ENCODE measurements around the gene PRRX1. TPM values are rescaled to one million over a fixed set of nuclear protein-coding genes. Genes with fewer than 3 reads are reported as not detected.

The PRRX1 gene
- total RNA-seq, 1 experiment from 2014 or later = 4.5 TPM

GRCh38 chr1:170749959-170750358 lies 86.0 kb downstream of the PRRX1 start:
- TF ChIP-seq CTCF (conservative IDR thresholded peaks at IDR 0.05; ENCODE audit: low read depth, low read length) (no peak), EZH2 (IDR thresholded peaks at IDR 0.05; ENCODE audit: borderline replicate concordance, low read depth, low read length, poor library complexity, severe bottlenecking) (no peak)
- Histone ChIP-seq H3K36me3 (ENCODE audit: insufficient read depth, low read length, poor library complexity, severe bottlenecking) (no peaks in the 10 kb centered on the region), H3K27me3 (replicated peaks; ENCODE audit: insufficient read depth, low read depth, low read length, poor library complexity) (peaks cover 24% of the 10 kb centered on the region), H3K4me1 (ENCODE audit: insufficient read depth, low read length, poor library complexity, severe bottlenecking) (no peaks in the 10 kb centered on the region), H3K9me3 (ENCODE audit: low read depth, low read length, poor library complexity, severe bottlenecking) (no peaks in the 10 kb centered on the region), H3K27ac (ENCODE audit: low read depth, low read length, poor library complexity, severe bottlenecking) (no peak overlapping the region), H3K4me3 (ENCODE audit: low read depth, low read length, poor library complexity, severe bottlenecking) (no peak overlapping the region)
- intact Hi-C loops (cut with micrococcal nuclease; ENCODE audit: unreplicated experiment) = no loop called here
- ChIA-PET CTCF (no interaction called here), POLR2A (ENCODE audit: low non-redundant PET) (no interaction called here)
- no TSS peak for BruUV-seq (replicated peaks)
- no peak for DNase-seq (ENCODE audit: low spot score)

GRCh38 chr1:170755795-170756194 lies 91.9 kb downstream of the PRRX1 start:
- no peak for TF ChIP-seq CTCF (conservative IDR thresholded peaks at IDR 0.05; ENCODE audit: low read depth, low read length)
- TF ChIP-seq EZH2 (IDR thresholded peaks at IDR 0.05; ENCODE audit: borderline replicate concordance, low read depth, low read length, poor library complexity, severe bottlenecking) = no peak
- BruUV-seq (replicated peaks) = no TSS peak
- no peak for DNase-seq (ENCODE audit: low spot score)
- ChIA-PET POLR2A (ENCODE audit: low non-redundant PET) (no interaction called here), CTCF (no interaction called here)
- peaks cover 1% of the 10 kb centered on the region for H3K27me3 ChIP-seq (replicated peaks; ENCODE audit: insufficient read depth, low read depth, low read length, poor library complexity)
- H3K36me3 ChIP-seq (ENCODE audit: insufficient read depth, low read length, poor library complexity, severe bottlenecking) = no peaks in the 10 kb centered on the region
- no peaks in the 10 kb centered on the region for H3K9me3 ChIP-seq (ENCODE audit: low read depth, low read length, poor library complexity, severe bottlenecking)
- no peak overlapping the region for H3K4me3 ChIP-seq (ENCODE audit: low read depth, low read length, poor library complexity, severe bottlenecking)
- intact Hi-C loops (cut with micrococcal nuclease; ENCODE audit: unreplicated experiment) = no loop called here
- H3K4me1 ChIP-seq (ENCODE audit: insufficient read depth, low read length, poor library complexity, severe bottlenecking) = no peaks in the 10 kb centered on the region
- no peak overlapping the region for H3K27ac ChIP-seq (ENCODE audit: low read depth, low read length, poor library complexity, severe bottlenecking)

GRCh38 chr1:170758992-170759391 lies 95.1 kb downstream of the PRRX1 start:
- intact Hi-C loops (cut with micrococcal nuclease; ENCODE audit: unreplicated experiment) = no loop called here
- TF ChIP-seq CTCF (conservative IDR thresholded peaks at IDR 0.05; ENCODE audit: low read depth, low read length) (no peak), EZH2 (IDR thresholded peaks at IDR 0.05; ENCODE audit: borderline replicate concordance, low read depth, low read length, poor library complexity, severe bottlenecking) (no peak)
- CTCF ChIA-PET = interaction anchor here (0.6 kb wide), 1 partner anchor 69 kb away, joined by 3 read pairs; no protein-coding TSS in a partner anchor

More at GRCh38 chr1:170758992-170759391, 95.1 kb downstream of the PRRX1 start:
- H3K27ac ChIP-seq (ENCODE audit: low read depth, low read length, poor library complexity, severe bottlenecking) = no peak overlapping the region
- no peaks in the 10 kb centered on the region for H3K36me3 ChIP-seq (ENCODE audit: insufficient read depth, low read length, poor library complexity, severe bottlenecking)
- no peaks in the 10 kb centered on the region for H3K27me3 ChIP-seq (replicated peaks; ENCODE audit: insufficient read depth, low read depth, low read length, poor library complexity)
- H3K4me3 ChIP-seq (ENCODE audit: low read depth, low read length, poor library complexity, severe bottlenecking) = no peak overlapping the region
- POLR2A ChIA-PET (ENCODE audit: low non-redundant PET) = no interaction called here
- no TSS peak for BruUV-seq (replicated peaks)
- no peaks in the 10 kb centered on the region for H3K4me1 ChIP-seq (ENCODE audit: insufficient read depth, low read length, poor library complexity, severe bottlenecking)
- DNase-seq (ENCODE audit: low spot score) = no peak
- H3K9me3 ChIP-seq (ENCODE audit: low read depth, low read length, poor library complexity, severe bottlenecking) = no peaks in the 10 kb centered on the region
